Activated T-cell treated with anti-CD3 and anti-CD28 coated beads, Interleukin-2, amount 50 U/mL, for 24 hours (primary cell): ENCODE data around the gene PTPRG.

ENCODE experiments used
- DNase-seq: peaks from one replicate; pipeline ENCODE4 v3.0.0-alpha.2; 2020
- H3K27ac Mint-ChIP-seq: 2 replicates; pipeline ENCODE4 v1.8.0; 2020; ENCODE audit warnings: mild to moderate bottlenecking, mixed read lengths
- H3K27me3 Mint-ChIP-seq: 2 replicates; pipeline ENCODE4 v1.8.0; 2020; ENCODE audit warnings: mixed read lengths
- H3K36me3 Mint-ChIP-seq: 2 replicates; pipeline ENCODE4 v1.8.0; 2020; ENCODE audit warnings: low read depth, mixed read lengths
- H3K4me1 Mint-ChIP-seq: 2 replicates; pipeline ENCODE4 v1.8.0; 2020; ENCODE audit warnings: low read depth, mixed read lengths
- H3K4me3 Mint-ChIP-seq: 2 replicates; pipeline ENCODE4 v1.8.0; 2020; ENCODE audit warnings: mild to moderate bottlenecking, moderate library complexity, mixed read lengths
- H3K9me3 Mint-ChIP-seq: 2 replicates; pipeline ENCODE4 v1.8.0; 2020; ENCODE audit warnings: mixed read lengths

Gene PTPRG

GRCh38 chr3:62149539-62149938 lies 588.2 kb downstream of the PTPRG start:
- Mint-ChIP-seq H3K27ac (no peak overlapping the region), H3K27me3 (no peaks in the 10 kb centered on the region), H3K9me3 (no peaks in the 10 kb centered on the region), H3K36me3 (no peaks in the 10 kb centered on the region), H3K4me3 (no peak overlapping the region), H3K4me1 (no peaks in the 10 kb centered on the region)
- no peak for DNase-seq

- H3K27ac Mint-ChIP-seq = no peak overlapping the region
- no peaks in the 10 kb centered on the region for H3K27me3 Mint-ChIP-seq
- no peaks in the 10 kb centered on the region for H3K9me3 Mint-ChIP-seq
- DNase-seq = no peak
- H3K4me3 Mint-ChIP-seq = no peak overlapping the region
- no peaks in the 10 kb centered on the region for H3K36me3 Mint-ChIP-seq
- no peaks in the 10 kb centered on the region for H3K4me1 Mint-ChIP-seq
Measured at GRCh38 chr3:62149962-62150361, 588.6 kb downstream of the PTPRG start.

- no peaks in the 10 kb centered on the region for H3K9me3 Mint-ChIP-seq
- H3K36me3 Mint-ChIP-seq = no peaks in the 10 kb centered on the region
- no peak for DNase-seq
- no peaks in the 10 kb centered on the region for H3K4me1 Mint-ChIP-seq
- H3K4me3 Mint-ChIP-seq = no peak overlapping the region
- no peak overlapping the region for H3K27ac Mint-ChIP-seq
- no peaks in the 10 kb centered on the region for H3K27me3 Mint-ChIP-seq
Measured at GRCh38 chr3:62151591-62151990, 590.2 kb downstream of the PTPRG start.

GRCh38 chr3:62153231-62153630 lies 591.9 kb downstream of the PTPRG start:
- H3K4me3 Mint-ChIP-seq = no peak overlapping the region
- H3K27ac Mint-ChIP-seq = no peak overlapping the region
- H3K36me3 Mint-ChIP-seq = no peaks in the 10 kb centered on the region
- H3K9me3 Mint-ChIP-seq = no peaks in the 10 kb centered on the region
- H3K4me1 Mint-ChIP-seq = no peaks in the 10 kb centered on the region
- no peak for DNase-seq
- no peaks in the 10 kb centered on the region for H3K27me3 Mint-ChIP-seq

- Mint-ChIP-seq H3K9me3 (no peaks in the 10 kb centered on the region), H3K27ac (no peak overlapping the region), H3K27me3 (no peaks in the 10 kb centered on the region), H3K36me3 (no peaks in the 10 kb centered on the region), H3K4me3 (no peak overlapping the region), H3K4me1 (no peaks in the 10 kb centered on the region)
- DNase-seq = no peak
Measured at GRCh38 chr3:62154457-62155148, 593.2 kb downstream of the PTPRG start.

- H3K4me1 Mint-ChIP-seq = no peaks in the 10 kb centered on the region
- DNase-seq = no peak
- H3K27ac Mint-ChIP-seq = no peak overlapping the region
- H3K9me3 Mint-ChIP-seq = no peaks in the 10 kb centered on the region
- no peaks in the 10 kb centered on the region for H3K27me3 Mint-ChIP-seq
- H3K36me3 Mint-ChIP-seq = no peaks in the 10 kb centered on the region
- H3K4me3 Mint-ChIP-seq = no peak overlapping the region
Measured at GRCh38 chr3:62159056-62159708, 597.8 kb downstream of the PTPRG start.

GRCh38 chr3:62159709-62160092 lies 598.3 kb downstream of the PTPRG start:
- no peak overlapping the region for H3K27ac Mint-ChIP-seq
- no peaks in the 10 kb centered on the region for H3K4me1 Mint-ChIP-seq
- H3K27me3 Mint-ChIP-seq = no peaks in the 10 kb centered on the region
- DNase-seq = no peak
- H3K4me3 Mint-ChIP-seq = no peak overlapping the region
- H3K36me3 Mint-ChIP-seq = no peaks in the 10 kb centered on the region
- no peaks in the 10 kb centered on the region for H3K9me3 Mint-ChIP-seq

- Mint-ChIP-seq H3K27ac (no peak overlapping the region), H3K27me3 (no peaks in the 10 kb centered on the region), H3K36me3 (no peaks in the 10 kb centered on the region), H3K4me3 (no peak overlapping the region), H3K4me1 (no peaks in the 10 kb centered on the region), H3K9me3 (no peaks in the 10 kb centered on the region)
- DNase-seq = no peak
Measured at GRCh38 chr3:62161371-62161770, 600.0 kb downstream of the PTPRG start.

- Mint-ChIP-seq H3K4me3 (no peak overlapping the region), H3K9me3 (no peaks in the 10 kb centered on the region), H3K27me3 (peaks cover 2% of the 10 kb centered on the region), H3K36me3 (no peaks in the 10 kb centered on the region), H3K27ac (no peak overlapping the region), H3K4me1 (no peaks in the 10 kb centered on the region)
- DNase-seq = no peak
Measured at GRCh38 chr3:62164196-62164595, 602.8 kb downstream of the PTPRG start.

- Mint-ChIP-seq H3K4me1 (no peaks in the 10 kb centered on the region), H3K27ac (no peak overlapping the region), H3K9me3 (no peaks in the 10 kb centered on the region), H3K4me3 (no peak overlapping the region), H3K27me3 (peaks cover 2% of the 10 kb centered on the region), H3K36me3 (no peaks in the 10 kb centered on the region)
- no peak for DNase-seq
Measured at GRCh38 chr3:62164746-62165145, 603.4 kb downstream of the PTPRG start.

- no peak overlapping the region for H3K27ac Mint-ChIP-seq
Measured at GRCh38 chr3:62167566-62168262, 606.3 kb downstream of the PTPRG start.

GRCh38 chr3:62168356-62168755 lies 607.0 kb downstream of the PTPRG start:
- no peaks in the 10 kb centered on the region for H3K4me1 Mint-ChIP-seq
- no peak overlapping the region for H3K4me3 Mint-ChIP-seq
- peaks cover 2% of the 10 kb centered on the region for H3K27me3 Mint-ChIP-seq
- no peaks in the 10 kb centered on the region for H3K36me3 Mint-ChIP-seq
- H3K27ac Mint-ChIP-seq = no peak overlapping the region
- H3K9me3 Mint-ChIP-seq = peaks cover 4% of the 10 kb centered on the region
- DNase-seq = no peak

More at GRCh38 chr3:62167566-62168262, 606.3 kb downstream of the PTPRG start:
- Mint-ChIP-seq H3K4me3 (no peak overlapping the region), H3K9me3 (peaks cover 4% of the 10 kb centered on the region), H3K4me1 (no peaks in the 10 kb centered on the region), H3K27me3 (peaks cover 2% of the 10 kb centered on the region), H3K36me3 (no peaks in the 10 kb centered on the region)
- no peak for DNase-seq

- Mint-ChIP-seq H3K27me3 (peaks cover 2% of the 10 kb centered on the region), H3K27ac (no peak overlapping the region), H3K9me3 (peaks cover 4% of the 10 kb centered on the region), H3K4me1 (no peaks in the 10 kb centered on the region), H3K4me3 (no peak overlapping the region), H3K36me3 (no peaks in the 10 kb centered on the region)
- no peak for DNase-seq
Measured at GRCh38 chr3:62169906-62170660, 608.7 kb downstream of the PTPRG start.

- H3K4me1 Mint-ChIP-seq = no peaks in the 10 kb centered on the region
- DNase-seq = no peak
- no peak overlapping the region for H3K4me3 Mint-ChIP-seq
- no peaks in the 10 kb centered on the region for H3K36me3 Mint-ChIP-seq
- H3K27ac Mint-ChIP-seq = no peak overlapping the region
- H3K9me3 Mint-ChIP-seq = peaks cover 4% of the 10 kb centered on the region
- peaks cover 5% of the 10 kb centered on the region for H3K27me3 Mint-ChIP-seq
Measured at GRCh38 chr3:62171789-62172188, 610.4 kb downstream of the PTPRG start.
